GM12874 (cell line): ENCODE measurements around the gene ESRRA.
A peak's percentile ranks its signal among the peaks of the same experiment; 100 is the strongest.

ENCODE experiments used
- CTCF ChIP-seq: IDR thresholded peaks from 2 replicates; pipeline ENCODE4 v1.5.1; 2011; ENCODE audit warnings: low read depth, mild to moderate bottlenecking, control low read depth, low read length, moderate library complexity; ENCODE audit not compliant: insufficient read depth

ESRRA gene

GRCh38 chr11:64330888-64331287 is 25.6 kb downstream of the ESRRA start:
- no peak for TF ChIP-seq CTCF

- TF ChIP-seq CTCF, result peak; percentile 87
These were observed 26.4 kb downstream of the ESRRA start for GRCh38 chr11:64331569-64332371.

GRCh38 chr11:64333556-64333955 is 28.2 kb downstream of the ESRRA start:
- no peak for TF ChIP-seq CTCF

- TF ChIP-seq CTCF, result no peak
These were observed 29.7 kb downstream of the ESRRA start for GRCh38 chr11:64334764-64335735.

GRCh38 chr11:64337538-64338249 is 32.4 kb downstream of the ESRRA start:
- no peak for TF ChIP-seq CTCF

GRCh38 chr11:64338716-64339115 is 33.4 kb downstream of the ESRRA start:
- no peak for TF ChIP-seq CTCF

GRCh38 chr11:64339286-64339685 is 34.0 kb downstream of the ESRRA start:
- no peak for TF ChIP-seq CTCF
